Transverse colon (tissue), 3 donors: ENCODE results near the gene BCO1.

ENCODE experiments used
- POLR2A ChIP-seq: fragments of 450-650 bp; IDR thresholded peaks from one replicate; pipeline ENCODE4 v1.6.1; 2016; ENCODE audit warnings: antibody characterized with exemption, mild to moderate bottlenecking, moderate library complexity
- TF ChIP-seq, protein P1 (sequence below), 5 experiments: fragments of 200-600 bp in 3 of 5; fragments of 450-650 bp in 2 of 5; sonication (generic) in 3 of 5; IDR thresholded peaks; 1 replicate in 2 of 5; 2 replicates in 3 of 5; pipeline ENCODE4 v1.5.1; 2016 to 2017; ENCODE audit warnings: antibody characterized with exemption in 5 of 5, inconsistent platforms in 3 of 5, mild to moderate bottlenecking in 2 of 5, moderate library complexity in 1 of 5

DNA sequence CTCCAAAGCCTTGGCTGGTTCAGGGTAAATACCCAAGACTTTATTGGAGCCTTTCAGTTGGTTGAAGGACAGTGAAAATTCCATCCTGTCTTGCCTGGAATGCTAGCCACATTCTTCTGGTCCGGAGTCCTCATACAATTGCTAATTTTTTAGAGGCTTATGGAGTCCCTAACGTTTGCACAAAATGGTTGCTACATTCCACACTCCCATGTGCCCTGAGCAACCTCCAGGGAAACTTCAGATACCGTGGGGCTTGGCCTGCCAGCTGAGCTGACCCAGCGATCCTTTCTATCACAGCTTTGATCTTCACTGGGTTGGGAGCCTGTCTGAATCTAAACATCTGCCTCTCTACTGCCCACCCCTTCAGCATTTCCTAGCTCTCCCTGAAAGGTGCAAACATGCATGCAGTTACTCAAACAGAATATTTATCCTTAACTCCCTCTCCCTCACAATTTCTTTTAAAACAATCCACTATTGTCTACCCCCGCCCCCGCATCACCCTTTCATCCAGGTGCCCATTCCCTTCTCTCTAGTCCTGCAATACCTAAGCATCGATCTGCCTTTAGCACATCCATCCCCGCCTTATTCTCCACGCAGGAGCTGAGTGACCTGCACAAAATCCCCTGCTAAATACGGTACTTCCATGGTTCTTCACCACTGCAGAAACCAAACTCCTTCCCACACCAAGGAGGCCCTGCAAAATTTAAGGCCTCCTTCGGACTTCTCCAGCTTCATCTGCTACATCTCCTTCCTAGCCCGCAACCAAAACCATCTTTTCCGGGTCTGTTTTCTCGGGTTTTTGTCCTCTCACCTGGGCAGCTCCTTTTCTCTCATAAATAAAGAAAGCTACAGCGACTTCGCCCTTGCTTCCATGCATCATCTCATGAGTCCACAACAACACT lies 75.5 kb downstream of the BCO1 start:
- TF ChIP-seq, protein P1, sequence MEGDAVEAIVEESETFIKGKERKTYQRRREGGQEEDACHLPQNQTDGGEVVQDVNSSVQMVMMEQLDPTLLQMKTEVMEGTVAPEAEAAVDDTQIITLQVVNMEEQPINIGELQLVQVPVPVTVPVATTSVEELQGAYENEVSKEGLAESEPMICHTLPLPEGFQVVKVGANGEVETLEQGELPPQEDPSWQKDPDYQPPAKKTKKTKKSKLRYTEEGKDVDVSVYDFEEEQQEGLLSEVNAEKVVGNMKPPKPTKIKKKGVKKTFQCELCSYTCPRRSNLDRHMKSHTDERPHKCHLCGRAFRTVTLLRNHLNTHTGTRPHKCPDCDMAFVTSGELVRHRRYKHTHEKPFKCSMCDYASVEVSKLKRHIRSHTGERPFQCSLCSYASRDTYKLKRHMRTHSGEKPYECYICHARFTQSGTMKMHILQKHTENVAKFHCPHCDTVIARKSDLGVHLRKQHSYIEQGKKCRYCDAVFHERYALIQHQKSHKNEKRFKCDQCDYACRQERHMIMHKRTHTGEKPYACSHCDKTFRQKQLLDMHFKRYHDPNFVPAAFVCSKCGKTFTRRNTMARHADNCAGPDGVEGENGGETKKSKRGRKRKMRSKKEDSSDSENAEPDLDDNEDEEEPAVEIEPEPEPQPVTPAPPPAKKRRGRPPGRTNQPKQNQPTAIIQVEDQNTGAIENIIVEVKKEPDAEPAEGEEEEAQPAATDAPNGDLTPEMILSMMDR (IDR thresholded peaks at IDR 0.05), result no peak
- TF ChIP-seq POLR2A, result no peak
